Measurements from ENCODE around the gene LCNL1.

GRCh38 chr9:136949239-136949816 lies 33.5 kb upstream of the LCNL1 start:
- TF ChIP-seq CTCF (IDR thresholded peaks at IDR 0.05) (no peak), EZH2 (IDR thresholded peaks at IDR 0.05) (no peak), EZH2phosphoT487 (IDR thresholded peaks at IDR 0.05) (no peak)
